ENCODE data around the gene ARID4B. TPM values are rescaled to one million over a fixed set of nuclear protein-coding genes. Genes with fewer than 3 reads are reported as not detected.

ARID4B gene
- total RNA-seq, 1 experiment from 2014 or later, result 17.6 TPM

DNA sequence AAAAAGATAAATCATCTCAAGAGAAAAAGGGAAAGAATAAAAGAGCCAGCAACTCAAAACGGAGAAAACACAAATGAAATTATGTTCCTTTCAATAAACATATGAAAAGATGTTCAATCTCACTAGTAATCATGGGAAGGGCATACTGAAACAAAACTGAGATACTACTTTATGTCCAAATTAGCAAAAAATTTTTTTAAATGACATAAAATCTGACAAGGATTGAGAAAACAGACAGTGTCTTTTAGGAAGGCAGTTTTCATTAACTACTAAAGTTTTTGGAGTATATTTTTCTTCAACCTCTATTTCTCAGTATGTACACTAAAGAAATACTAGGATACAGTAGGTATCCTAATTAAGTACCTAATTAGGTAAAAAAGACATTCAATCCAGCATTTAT is 73.3 kb downstream of the ARID4B start:
- ChIA-PET POLR2A (ENCODE audit: low non-redundant PET) (no interaction called here), CTCF (no interaction called here)
- Histone ChIP-seq H3K36me3 (ENCODE audit: insufficient read depth, low read length, poor library complexity, severe bottlenecking) (no peaks in the 10 kb centered on the region), H3K27me3 (replicated peaks; ENCODE audit: insufficient read depth, low read depth, low read length, poor library complexity) (no peaks in the 10 kb centered on the region), H3K4me1 (ENCODE audit: insufficient read depth, low read length, poor library complexity, severe bottlenecking) (peaks cover 6% of the 10 kb centered on the region), H3K4me3 (ENCODE audit: low read depth, low read length, poor library complexity, severe bottlenecking) (no peak overlapping the region), H3K9me3 (ENCODE audit: low read depth, low read length, poor library complexity, severe bottlenecking) (no peaks in the 10 kb centered on the region), H3K27ac (ENCODE audit: low read depth, low read length, poor library complexity, severe bottlenecking) (no peak overlapping the region)
- TF ChIP-seq, protein P1, sequence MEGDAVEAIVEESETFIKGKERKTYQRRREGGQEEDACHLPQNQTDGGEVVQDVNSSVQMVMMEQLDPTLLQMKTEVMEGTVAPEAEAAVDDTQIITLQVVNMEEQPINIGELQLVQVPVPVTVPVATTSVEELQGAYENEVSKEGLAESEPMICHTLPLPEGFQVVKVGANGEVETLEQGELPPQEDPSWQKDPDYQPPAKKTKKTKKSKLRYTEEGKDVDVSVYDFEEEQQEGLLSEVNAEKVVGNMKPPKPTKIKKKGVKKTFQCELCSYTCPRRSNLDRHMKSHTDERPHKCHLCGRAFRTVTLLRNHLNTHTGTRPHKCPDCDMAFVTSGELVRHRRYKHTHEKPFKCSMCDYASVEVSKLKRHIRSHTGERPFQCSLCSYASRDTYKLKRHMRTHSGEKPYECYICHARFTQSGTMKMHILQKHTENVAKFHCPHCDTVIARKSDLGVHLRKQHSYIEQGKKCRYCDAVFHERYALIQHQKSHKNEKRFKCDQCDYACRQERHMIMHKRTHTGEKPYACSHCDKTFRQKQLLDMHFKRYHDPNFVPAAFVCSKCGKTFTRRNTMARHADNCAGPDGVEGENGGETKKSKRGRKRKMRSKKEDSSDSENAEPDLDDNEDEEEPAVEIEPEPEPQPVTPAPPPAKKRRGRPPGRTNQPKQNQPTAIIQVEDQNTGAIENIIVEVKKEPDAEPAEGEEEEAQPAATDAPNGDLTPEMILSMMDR (conservative IDR thresholded peaks at IDR 0.05; ENCODE audit: low read depth, low read length), result no peak
- no peak for TF ChIP-seq EZH2 (IDR thresholded peaks at IDR 0.05; ENCODE audit: borderline replicate concordance, low read depth, low read length, poor library complexity, severe bottlenecking)
- intact Hi-C loops (cut with micrococcal nuclease; ENCODE audit: unreplicated experiment), result loop anchor here (10.0 kb wide), 1 partner anchor 70 kb away; the partner anchor contains the start of genes ARID4B and GGPS1
- DNase-seq (ENCODE audit: low spot score), result no peak
- BruUV-seq (replicated peaks), result no TSS peak

DNA sequence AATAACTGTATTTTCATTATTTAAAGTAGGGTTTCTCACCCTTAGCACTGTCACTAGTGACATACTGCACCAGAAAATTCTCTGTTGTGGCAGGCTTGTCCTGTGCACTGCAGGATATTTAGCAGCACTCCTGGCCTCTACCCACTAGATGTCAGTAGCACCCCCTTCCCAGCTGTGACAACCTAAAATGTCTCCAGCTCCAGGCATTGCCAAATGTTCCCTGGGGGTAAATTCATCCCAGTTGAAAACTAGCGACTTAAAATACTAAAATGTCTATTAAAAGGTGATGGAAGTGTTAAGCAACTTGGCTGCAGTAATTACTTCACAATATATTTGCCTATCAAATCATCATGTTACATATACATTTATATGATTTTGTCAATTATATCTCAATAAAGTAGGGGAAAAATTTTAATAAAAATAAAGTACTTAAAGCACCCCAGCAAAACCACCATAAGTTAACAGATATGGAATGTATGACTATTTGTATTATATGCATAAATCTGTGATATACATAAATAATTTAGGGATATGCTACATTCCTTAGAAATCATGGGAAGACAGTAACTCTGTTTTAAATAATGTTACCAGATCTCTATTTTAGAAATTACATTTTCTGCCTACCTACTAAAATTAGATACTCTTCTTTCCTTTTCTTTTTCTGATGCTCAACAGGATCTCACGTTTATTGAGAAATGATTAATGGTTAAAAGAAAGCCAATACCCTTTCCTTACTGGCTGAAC is 74.6 kb downstream of the ARID4B start:
- no peaks in the 10 kb centered on the region for H3K36me3 ChIP-seq (ENCODE audit: insufficient read depth, low read length, poor library complexity, severe bottlenecking)
- H3K27ac ChIP-seq (ENCODE audit: low read depth, low read length, poor library complexity, severe bottlenecking), result no peak overlapping the region
- H3K4me3 ChIP-seq (ENCODE audit: low read depth, low read length, poor library complexity, severe bottlenecking), result no peak overlapping the region
- BruUV-seq (replicated peaks), result no TSS peak
- H3K27me3 ChIP-seq (replicated peaks; ENCODE audit: insufficient read depth, low read depth, low read length, poor library complexity), result no peaks in the 10 kb centered on the region
- intact Hi-C loops (cut with micrococcal nuclease; ENCODE audit: unreplicated experiment), result loop anchor here (1.0 to 10.0 kb wide), 2 partner anchors 71 to 164 kb away; partner anchors contain the start of genes ARID4B and GGPS1
- TF ChIP-seq, protein P1 (conservative IDR thresholded peaks at IDR 0.05; ENCODE audit: low read depth, low read length), result peak; percentile 70
- no peak for TF ChIP-seq EZH2 (IDR thresholded peaks at IDR 0.05; ENCODE audit: borderline replicate concordance, low read depth, low read length, poor library complexity, severe bottlenecking)
- H3K4me1 ChIP-seq (ENCODE audit: insufficient read depth, low read length, poor library complexity, severe bottlenecking), result no peaks in the 10 kb centered on the region
- no peaks in the 10 kb centered on the region for H3K9me3 ChIP-seq (ENCODE audit: low read depth, low read length, poor library complexity, severe bottlenecking)
- DNase-seq (ENCODE audit: low spot score), result peak; percentile 76
- CTCF ChIA-PET, result interaction anchor here (0.6 to 1.0 kb wide), 4 partner anchors 15 to 163 kb away, joined by 4 to 8 read pairs (median 5); partner anchors contain the start of gene ARID4B
- POLR2A ChIA-PET (ENCODE audit: low non-redundant PET), result no interaction called here

DNA sequence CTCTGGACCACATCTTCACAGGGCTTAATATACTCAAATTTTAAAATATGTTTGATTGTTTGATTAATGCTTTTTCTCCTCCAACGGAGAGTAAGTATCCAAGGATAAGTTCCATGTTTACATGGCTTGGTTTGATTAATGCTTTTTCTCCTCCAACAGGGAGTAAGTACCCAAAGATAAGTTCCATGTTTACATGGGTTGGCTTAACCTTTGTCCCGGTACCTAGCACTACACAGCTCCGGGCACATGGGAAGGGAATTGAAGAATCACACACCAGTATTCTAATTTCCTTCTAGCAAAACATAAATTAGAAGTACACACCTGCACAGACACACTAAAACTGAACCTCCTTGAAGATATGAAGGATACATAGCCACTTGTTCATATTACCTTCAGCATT is 77.5 kb downstream of the ARID4B start:
- ChIA-PET POLR2A (ENCODE audit: low non-redundant PET) (no interaction called here), CTCF (no interaction called here)
- Histone ChIP-seq H3K4me1 (ENCODE audit: insufficient read depth, low read length, poor library complexity, severe bottlenecking) (no peaks in the 10 kb centered on the region), H3K36me3 (ENCODE audit: insufficient read depth, low read length, poor library complexity, severe bottlenecking) (no peaks in the 10 kb centered on the region), H3K27ac (ENCODE audit: low read depth, low read length, poor library complexity, severe bottlenecking) (no peak overlapping the region), H3K9me3 (ENCODE audit: low read depth, low read length, poor library complexity, severe bottlenecking) (no peaks in the 10 kb centered on the region), H3K4me3 (ENCODE audit: low read depth, low read length, poor library complexity, severe bottlenecking) (no peak overlapping the region), H3K27me3 (replicated peaks; ENCODE audit: insufficient read depth, low read depth, low read length, poor library complexity) (no peaks in the 10 kb centered on the region)
- DNase-seq (ENCODE audit: low spot score), result no peak
- intact Hi-C loops (cut with micrococcal nuclease; ENCODE audit: unreplicated experiment), result loop anchor here (10.0 kb wide), 1 partner anchor 74 kb away; the partner anchor contains the start of genes ARID4B and GGPS1
- BruUV-seq (replicated peaks), result no TSS peak
- no peak for TF ChIP-seq EZH2 (IDR thresholded peaks at IDR 0.05; ENCODE audit: borderline replicate concordance, low read depth, low read length, poor library complexity, severe bottlenecking)
- TF ChIP-seq, protein P1 (conservative IDR thresholded peaks at IDR 0.05; ENCODE audit: low read depth, low read length), result no peak

Data from A673 (cell line).